ENCODE results near the gene DUSP6. TPM values are rescaled to one million over a fixed set of nuclear protein-coding genes. Genes with fewer than 3 reads are reported as not detected.

The DUSP6 gene
- total and polyA plus RNA-seq, 2 of the 13 experiments (the other 11 are each of a cell fraction or from before 2014, with no cell fraction given), result 40.9 to 161 TPM

- TF ChIP-seq ESRRA (CRISPR knock-in tag; IDR thresholded peaks at IDR 0.05; ENCODE audit: low read depth) (peak; percentile 19; the same call in 1 of the 2 replicates), HNRNPK (IDR thresholded peaks at IDR 0.05; ENCODE audit: low read depth, low read length, poor library complexity, severe bottlenecking) (peak; percentile 19), AFF4 (CRISPR knock-in tag; IDR thresholded peaks at IDR 0.05) (peak; percentile 99), ZSCAN29 (CRISPR knock-in tag; conservative IDR thresholded peaks at IDR 0.05) (no peak), ZNF629 (CRISPR knock-in tag; conservative IDR thresholded peaks at IDR 0.05) (peak; percentile 3; the same call in 1 of the 2 replicates), ATF4 (CRISPR knock-in tag; IDR thresholded peaks at IDR 0.05) (0 out of 4 replicates have a peak, but pooled peaks of 1 of the 2 experiments have one; percentile 3), ZFP41 (CRISPR knock-in tag; IDR thresholded peaks at IDR 0.05; ENCODE audit: borderline replicate concordance) (no peak), ZNF687 (CRISPR knock-in tag; IDR thresholded peaks at IDR 0.05) (peak; percentile 49), ZNF616 (CRISPR knock-in tag; IDR thresholded peaks at IDR 0.05; ENCODE audit: low read depth) (0 out of 2 replicates have a peak, but pooled peaks have one; percentile 31), ZNF572 (CRISPR knock-in tag; IDR thresholded peaks at IDR 0.05) (peak; percentile 17; the same call in 1 of the 2 replicates), SALL1 (CRISPR knock-in tag; IDR thresholded peaks at IDR 0.05) (peak; percentile 71), STAG1 (CRISPR knock-in tag; IDR thresholded peaks at IDR 0.05) (peak; percentile 11; the same call in 1 of the 2 replicates), TAF15 (IDR thresholded peaks at IDR 0.05; ENCODE audit: low read depth, low read length, poor library complexity, severe bottlenecking) (peak; percentile 50), ZNF512 (CRISPR knock-in tag; IDR thresholded peaks at IDR 0.05) (peak; percentile 52; the same call in 1 of the 2 replicates), RXRA (CRISPR knock-in tag; IDR thresholded peaks at IDR 0.05) (peak; percentile 30; the same call in 1 of the 2 replicates)
These were observed 636 bp downstream of the DUSP6 start (continued) for GRCh38 chr12:89351489-89352241.
